Embryonic facial prominence (tissue), 1 donor: ENCODE data around the gene RAB8B.

Experiments
- DNase-seq: peaks from one replicate; pipeline ENCODE4 v3.0.0-alpha.2; 2016; ENCODE audit errors: extremely low spot score

RAB8B gene

GRCh38 chr15:63185206-63185605 lies 4.2 kb upstream of the RAB8B start:
- no peak for DNase-seq

GRCh38 chr15:63186065-63186464 lies 3.3 kb upstream of the RAB8B start:
- DNase-seq, result no peak

- DNase-seq, result no peak
These were observed 1.7 kb upstream of the RAB8B start for GRCh38 chr15:63187589-63188226.

- no peak for DNase-seq
These were observed 1.0 kb upstream of the RAB8B start for GRCh38 chr15:63188247-63188925.

- DNase-seq, result no peak
These were observed 749 bp downstream of the RAB8B start for GRCh38 chr15:63189941-63190768.

- DNase-seq, result no peak
These were observed 1.6 kb downstream of the RAB8B start for GRCh38 chr15:63190769-63191649.

GRCh38 chr15:63191895-63192618 lies 2.7 kb downstream of the RAB8B start:
- DNase-seq, result no peak

- no peak for DNase-seq
These were observed 3.3 kb downstream of the RAB8B start for GRCh38 chr15:63192619-63193206.

GRCh38 chr15:63194302-63194701 lies 4.9 kb downstream of the RAB8B start:
- no peak for DNase-seq

GRCh38 chr15:63194880-63195568 lies 5.6 kb downstream of the RAB8B start:
- DNase-seq, result no peak

- no peak for DNase-seq
These were observed 6.2 kb downstream of the RAB8B start for GRCh38 chr15:63195569-63196015.

- DNase-seq, result no peak
These were observed 7.4 kb downstream of the RAB8B start for GRCh38 chr15:63196842-63197241.

- no peak for DNase-seq
These were observed 8.2 kb downstream of the RAB8B start for GRCh38 chr15:63197626-63198025.

GRCh38 chr15:63198371-63199250 lies 9.2 kb downstream of the RAB8B start:
- DNase-seq, result no peak

GRCh38 chr15:63200464-63201249 lies 11.3 kb downstream of the RAB8B start:
- DNase-seq, result no peak

GRCh38 chr15:63202861-63203260 lies 13.5 kb downstream of the RAB8B start:
- no peak for DNase-seq

GRCh38 chr15:63203451-63204090 lies 14.2 kb downstream of the RAB8B start:
- DNase-seq, result no peak

GRCh38 chr15:63206079-63206478 lies 16.7 kb downstream of the RAB8B start:
- DNase-seq, result no peak
